Sigmoid colon (tissue), 4 donors: Measurements from ENCODE around the gene F10.
"Not testable (repeated sequence)": the region's sequence is repeated elsewhere in the genome, so short reads cannot be mapped to it uniquely, and the experiment has no call there.

Experiments used
- POLR2A ChIP-seq, 2 donors: fragments of 450-650 bp; IDR thresholded peaks; one replicate each; pipeline ENCODE4 v1.6.1; 2016; ENCODE audit warnings: antibody characterized with exemption in 2 of 2, mild to moderate bottlenecking in 2 of 2, moderate library complexity in 2 of 2
- POLR2AphosphoS5 ChIP-seq, 4 donors: sonication (generic); formaldehyde crosslinking; IDR thresholded peaks; one replicate each; pipeline ENCODE4 v1.6.1; 2017; ENCODE audit warnings: antibody characterized with exemption in 4 of 4
- TF ChIP-seq, protein P1 (sequence below), 4 experiments: fragments of 450-650 bp in 3 of 4; fragments of 200-600 bp in 1 of 4; IDR thresholded peaks; one replicate each; pipeline ENCODE4 v1.5.1; 2016 to 2019; ENCODE audit warnings: antibody characterized with exemption in 4 of 4, mild to moderate bottlenecking in 3 of 4, moderate library complexity in 2 of 4

DNA sequence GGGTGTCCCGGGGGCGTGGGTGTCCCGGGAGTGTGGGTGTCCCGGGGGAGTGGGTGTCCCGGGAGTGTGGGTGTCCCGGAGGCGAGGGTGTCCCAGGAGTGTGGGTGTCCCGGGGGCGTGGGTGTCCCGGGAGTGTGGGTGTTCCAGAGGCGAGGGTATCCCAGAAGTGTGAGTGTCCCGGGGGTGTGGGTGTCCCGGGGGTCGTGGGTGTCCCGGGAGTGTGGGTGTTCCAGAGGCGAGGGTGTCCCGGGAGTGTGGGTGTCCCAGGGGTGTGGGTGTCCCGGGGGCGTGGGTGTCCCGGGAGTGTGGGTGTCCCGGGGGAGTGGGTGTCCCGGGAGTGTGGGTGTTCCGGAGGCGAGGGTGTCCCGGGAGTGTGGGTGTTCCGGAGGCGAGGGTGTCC is 14.1 kb upstream of the F10 start:
- TF ChIP-seq, protein P1, sequence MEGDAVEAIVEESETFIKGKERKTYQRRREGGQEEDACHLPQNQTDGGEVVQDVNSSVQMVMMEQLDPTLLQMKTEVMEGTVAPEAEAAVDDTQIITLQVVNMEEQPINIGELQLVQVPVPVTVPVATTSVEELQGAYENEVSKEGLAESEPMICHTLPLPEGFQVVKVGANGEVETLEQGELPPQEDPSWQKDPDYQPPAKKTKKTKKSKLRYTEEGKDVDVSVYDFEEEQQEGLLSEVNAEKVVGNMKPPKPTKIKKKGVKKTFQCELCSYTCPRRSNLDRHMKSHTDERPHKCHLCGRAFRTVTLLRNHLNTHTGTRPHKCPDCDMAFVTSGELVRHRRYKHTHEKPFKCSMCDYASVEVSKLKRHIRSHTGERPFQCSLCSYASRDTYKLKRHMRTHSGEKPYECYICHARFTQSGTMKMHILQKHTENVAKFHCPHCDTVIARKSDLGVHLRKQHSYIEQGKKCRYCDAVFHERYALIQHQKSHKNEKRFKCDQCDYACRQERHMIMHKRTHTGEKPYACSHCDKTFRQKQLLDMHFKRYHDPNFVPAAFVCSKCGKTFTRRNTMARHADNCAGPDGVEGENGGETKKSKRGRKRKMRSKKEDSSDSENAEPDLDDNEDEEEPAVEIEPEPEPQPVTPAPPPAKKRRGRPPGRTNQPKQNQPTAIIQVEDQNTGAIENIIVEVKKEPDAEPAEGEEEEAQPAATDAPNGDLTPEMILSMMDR (IDR thresholded peaks at IDR 0.05), result not testable (repeated sequence)
- not testable (repeated sequence) for TF ChIP-seq POLR2AphosphoS5, POLR2A (IDR thresholded peaks at IDR 0.05)
